ENCODE measurements around the gene TLL2. TPM values are rescaled to one million over a fixed set of nuclear protein-coding genes. Genes with fewer than 3 reads are reported as not detected.

TLL2 gene
- total and polyA plus RNA-seq, 12 donors = 0.10 to 0.40 (median 0.13) TPM; not detected in 6

DNA sequence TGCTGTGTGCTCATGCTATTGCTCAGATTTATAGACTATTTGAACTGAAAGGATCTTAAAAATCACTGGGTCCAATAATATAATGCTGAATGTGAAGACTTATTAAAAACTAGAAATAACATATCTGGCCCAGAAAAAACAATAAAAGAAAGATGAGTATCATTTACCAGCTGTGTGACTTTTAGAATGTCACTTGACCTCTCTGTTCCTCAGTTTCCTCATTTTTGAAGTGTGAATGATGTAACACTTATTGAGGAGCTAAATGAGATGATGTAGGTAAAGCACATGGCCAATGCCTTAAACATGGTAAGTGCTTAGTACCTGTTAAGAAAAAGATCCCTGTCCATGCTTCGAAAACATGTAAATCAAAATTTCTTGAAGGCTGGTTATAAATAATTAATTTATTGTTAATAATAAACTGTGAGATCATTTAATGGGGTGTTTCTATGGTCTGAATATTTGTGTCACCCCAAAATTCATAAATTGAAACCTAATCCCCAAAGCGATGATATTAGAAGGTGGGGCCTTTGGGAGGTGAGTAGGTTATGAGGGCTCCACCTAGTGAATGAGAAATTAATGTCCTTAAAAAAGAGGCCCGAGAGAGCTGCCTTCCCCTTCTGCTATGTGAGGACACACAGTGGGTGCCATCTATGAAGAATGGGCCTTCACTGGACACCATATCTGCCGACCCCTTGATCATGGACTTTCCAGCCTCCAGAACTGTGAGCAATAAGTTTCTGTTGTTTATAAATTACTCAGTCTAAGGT lies 196.5 kb downstream of the TLL2 start:
- Histone ChIP-seq H3K27ac (no peak overlapping the region), H3K27me3 (peaks cover 10% of the 10 kb centered on the region), H3K4me1 (replicated peaks in 1 of 2) (no peaks in the 10 kb centered on the region), H3K4me3 (no peak overlapping the region), H3K36me3 (replicated peaks in 1 of 2) (no peaks in the 10 kb centered on the region), H3K9me3 (replicated peaks in 1 of 3) (no peaks in the 10 kb centered on the region)
- WGBS, 4 donors = 79 to 84% (median 79%) methylated on average over 4 of the region's 4 CpGs
- TF ChIP-seq POLR2A (IDR thresholded peaks at IDR 0.05) (no peak), CTCF (IDR thresholded peaks at IDR 0.05) (no peak)
- intact Hi-C loops (cut with DNase I) = no loop called here
- no peak for DNase-seq

Other genes with a start within 250 kb of the TLL2 start
- gene BLNK, start 242.4 kb downstream of the TLL2 start, total RNA-seq = 1 to 10 TPM in 8 of 9 donors, under 1 TPM in 1; 0.72 to 8.5 (median 4.0) TPM
- 1 to 10 TPM; 1.9 to 4.2 (median 2.6) TPM for gene BLNK, start 242.4 kb downstream of the TLL2 start, polyA plus RNA-seq
- gene DNTT, start 209.5 kb downstream of the TLL2 start, total RNA-seq = not detected
- gene DNTT, start 209.5 kb downstream of the TLL2 start, polyA plus RNA-seq = not detected
- gene OPALIN, start 154.9 kb downstream of the TLL2 start, total RNA-seq = not detected
- not detected for gene OPALIN, start 154.9 kb downstream of the TLL2 start, polyA plus RNA-seq
- gene TM9SF3, start 73.1 kb upstream of the TLL2 start, total RNA-seq = 100 to 1,000 TPM in 5 of 9 donors, 10 to 100 TPM in 4; 51.2 to 133 (median 114) TPM
- 100 to 1,000 TPM in 1 of 3 donors, 10 to 100 TPM in 2; 19.9 to 125 (median 24.0) TPM for gene TM9SF3, start 73.1 kb upstream of the TLL2 start, polyA plus RNA-seq
- 10 to 100 TPM in 6 of 9 donors, 1 to 10 TPM in 3; 2.0 to 38.5 (median 16.2) TPM for gene PIK3AP1, start 206.6 kb upstream of the TLL2 start, total RNA-seq
- 1 to 10 TPM; 2.0 to 6.0 (median 5.8) TPM for gene PIK3AP1, start 206.6 kb upstream of the TLL2 start, polyA plus RNA-seq

All from adrenal gland (tissue), 12 donors.